ENCODE data around the gene ZNF264.

Gene ZNF264

GRCh38 chr19:57202160-57202559, 10.9 kb downstream of the ZNF264 start:
- no peak for TF ChIP-seq CEBPB (IDR thresholded peaks at IDR 0.05)
- no peak for TF ChIP-seq MAX (IDR thresholded peaks at IDR 0.05)
- no peak for TF ChIP-seq CREB1 (IDR thresholded peaks at IDR 0.05; ENCODE audit: low read depth)
- no peak for TF ChIP-seq YY1 (IDR thresholded peaks at IDR 0.05; ENCODE audit: low read depth)
- TF ChIP-seq TCF12 (IDR thresholded peaks at IDR 0.05; ENCODE audit: low read depth), result no peak
- TF ChIP-seq TEAD4 (IDR thresholded peaks at IDR 0.05), result no peak
- TF ChIP-seq EP300 (IDR thresholded peaks at IDR 0.05; ENCODE audit: borderline replicate concordance), result no peak
- TF ChIP-seq FOXM1 (IDR thresholded peaks at IDR 0.05; ENCODE audit: borderline replicate concordance, low read depth), result no peak
- TF ChIP-seq ZBTB7A (IDR thresholded peaks at IDR 0.05; ENCODE audit: low read depth), result no peak
- no peak for TF ChIP-seq TAF1 (IDR thresholded peaks at IDR 0.05; ENCODE audit: low read depth)
- no peak for TF ChIP-seq EGR1 (IDR thresholded peaks at IDR 0.05)
- no peak for TF ChIP-seq REST (IDR thresholded peaks at IDR 0.05; ENCODE audit: low read depth)
- no peak for TF ChIP-seq NFIC (IDR thresholded peaks at IDR 0.05)
- no peak for TF ChIP-seq USF1 (IDR thresholded peaks at IDR 0.05)
- TF ChIP-seq RAD21 (IDR thresholded peaks at IDR 0.05; ENCODE audit: low read depth), result no peak

- TF ChIP-seq CEBPB (IDR thresholded peaks at IDR 0.05), result no peak
- no peak for TF ChIP-seq TEAD4 (IDR thresholded peaks at IDR 0.05)
- no peak for TF ChIP-seq FOXM1 (IDR thresholded peaks at IDR 0.05; ENCODE audit: borderline replicate concordance, low read depth)
- no peak for TF ChIP-seq REST (IDR thresholded peaks at IDR 0.05; ENCODE audit: low read depth)
- no peak for TF ChIP-seq EP300 (IDR thresholded peaks at IDR 0.05; ENCODE audit: borderline replicate concordance)
- TF ChIP-seq ZBTB7A (IDR thresholded peaks at IDR 0.05; ENCODE audit: low read depth), result no peak
- no peak for TF ChIP-seq USF1 (IDR thresholded peaks at IDR 0.05)
- TF ChIP-seq NFIC (IDR thresholded peaks at IDR 0.05), result no peak
- TF ChIP-seq CREB1 (IDR thresholded peaks at IDR 0.05; ENCODE audit: low read depth), result no peak
- TF ChIP-seq YY1 (IDR thresholded peaks at IDR 0.05; ENCODE audit: low read depth), result no peak
- TF ChIP-seq MAX (IDR thresholded peaks at IDR 0.05), result no peak
- TF ChIP-seq RAD21 (IDR thresholded peaks at IDR 0.05; ENCODE audit: low read depth), result no peak
- TF ChIP-seq EGR1 (IDR thresholded peaks at IDR 0.05), result no peak
- no peak for TF ChIP-seq TAF1 (IDR thresholded peaks at IDR 0.05; ENCODE audit: low read depth)
- no peak for TF ChIP-seq TCF12 (IDR thresholded peaks at IDR 0.05; ENCODE audit: low read depth)
Measured at GRCh38 chr19:57210381-57210780, 19.1 kb downstream of the ZNF264 start.

- TF ChIP-seq ZBTB7A (IDR thresholded peaks at IDR 0.05; ENCODE audit: low read depth) (no peak), EP300 (IDR thresholded peaks at IDR 0.05; ENCODE audit: borderline replicate concordance) (no peak), CEBPB (IDR thresholded peaks at IDR 0.05) (no peak), TEAD4 (IDR thresholded peaks at IDR 0.05) (no peak), EGR1 (IDR thresholded peaks at IDR 0.05) (no peak), USF1 (IDR thresholded peaks at IDR 0.05) (no peak), TAF1 (IDR thresholded peaks at IDR 0.05; ENCODE audit: low read depth) (no peak), FOXM1 (IDR thresholded peaks at IDR 0.05; ENCODE audit: borderline replicate concordance, low read depth) (no peak), RAD21 (IDR thresholded peaks at IDR 0.05; ENCODE audit: low read depth) (no peak), REST (IDR thresholded peaks at IDR 0.05; ENCODE audit: low read depth) (no peak), YY1 (IDR thresholded peaks at IDR 0.05; ENCODE audit: low read depth) (no peak), NFIC (IDR thresholded peaks at IDR 0.05) (no peak), CREB1 (IDR thresholded peaks at IDR 0.05; ENCODE audit: low read depth) (no peak), TCF12 (IDR thresholded peaks at IDR 0.05; ENCODE audit: low read depth) (no peak), MAX (IDR thresholded peaks at IDR 0.05) (no peak)
Measured at GRCh38 chr19:57212109-57212508, 20.8 kb downstream of the ZNF264 start.

Data from Ishikawa (cell line).